NT2/D1 (cell line): ENCODE data around the gene TAC4.

Experiments used
- DNase-seq: peaks from one replicate; pipeline ENCODE4 v3.0.0-alpha.2; 2011; ENCODE audit warnings: low read depth, low spot score
- H3K27me3 ChIP-seq: 2 replicates; pipeline ENCODE4 v1.6.0; 2011; ENCODE audit warnings: mild to moderate bottlenecking; ENCODE audit not compliant: insufficient read length, insufficient read depth
- H3K36me3 ChIP-seq: 2 replicates; pipeline ENCODE4 v1.6.1; 2011; ENCODE audit warnings: mild to moderate bottlenecking, low read length, mixed read lengths; ENCODE audit not compliant: insufficient read depth, insufficient read length
- H3K4me1 ChIP-seq: 2 replicates; pipeline ENCODE4 v1.5.1; 2011; ENCODE audit not compliant: insufficient read depth, insufficient read length
- H3K4me3 ChIP-seq: 2 replicates; pipeline ENCODE4 v1.5.1; 2011; ENCODE audit warnings: low read depth; ENCODE audit not compliant: insufficient read length
- H3K9ac ChIP-seq: 2 replicates; pipeline ENCODE4 v1.6.0; 2011; ENCODE audit warnings: low read depth; ENCODE audit not compliant: insufficient read length
- H3K9me3 ChIP-seq: 2 replicates; pipeline ENCODE4 v1.5.1; 2011; ENCODE audit warnings: mild to moderate bottlenecking, low read length; ENCODE audit not compliant: insufficient read depth
- SUZ12 ChIP-seq: IDR thresholded peaks from 2 replicates; pipeline ENCODE4 v1.6.1; 2011; ENCODE audit not compliant: insufficient read length, insufficient read depth; ENCODE audit errors: extremely low read depth
- YY1 ChIP-seq: IDR thresholded peaks from 2 replicates; pipeline ENCODE4 v1.6.1; 2011; ENCODE audit not compliant: insufficient read length, insufficient read depth
- ZNF274 ChIP-seq: IDR thresholded peaks from 2 replicates; pipeline ENCODE4 v1.6.1; 2011; ENCODE audit warnings: mild to moderate bottlenecking, low read depth, low read length

Gene TAC4, protein sequence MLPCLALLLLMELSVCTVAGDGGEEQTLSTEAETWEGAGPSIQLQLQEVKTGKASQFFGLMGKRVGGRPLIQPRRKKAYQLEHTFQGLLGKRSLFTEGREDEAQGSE

GRCh38 chr17:49848019-49848473 is at the start of gene TAC4:
Gene TAC4 (minus strand): TSS chr17:49848069. CDS start chr17:49848017, 52 bp downstream.
- Histone ChIP-seq H3K9me3 (no peaks in the 10 kb centered on the region), H3K4me1 (peaks cover 21% of the 10 kb centered on the region), H3K4me3 (no peak within 1 kb of the TSS), H3K9ac (no peak within 1 kb of the TSS), H3K36me3 (peaks cover 13% of the 10 kb centered on the region), H3K27me3 (peaks cover 29% of the 10 kb centered on the region)
- DNase-seq, result no peak
- TF ChIP-seq YY1, result no peak
- TF ChIP-seq ZNF274, result no peak
- TF ChIP-seq SUZ12, result no peak

DNA sequence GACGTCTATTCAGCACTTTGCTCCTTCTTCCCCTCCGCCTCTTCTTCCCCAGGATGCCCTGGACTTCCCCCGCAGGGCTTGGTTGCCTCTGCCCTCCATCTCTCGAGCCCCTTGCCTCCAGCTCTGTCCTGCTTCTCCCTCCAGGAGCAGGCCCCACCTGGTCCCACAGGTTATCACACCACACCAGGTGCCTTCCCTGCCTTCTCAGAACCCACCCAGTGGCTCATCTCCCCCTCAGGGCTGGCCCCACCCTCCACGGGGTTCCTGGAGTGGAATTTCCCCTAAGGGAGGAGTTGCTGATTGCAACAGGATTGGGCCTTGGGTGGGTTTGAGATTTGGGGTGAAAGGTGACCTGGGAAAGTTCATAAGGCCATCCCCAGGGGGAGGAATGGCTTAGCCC is 49.0 kb upstream of the TAC4 start:
- H3K9ac ChIP-seq, result no peak overlapping the region
- TF ChIP-seq ZNF274 (no peak), SUZ12 (no peak), YY1 (no peak)
- no peaks in the 10 kb centered on the region for H3K9me3 ChIP-seq
- H3K4me1 ChIP-seq, result peaks cover 12% of the 10 kb centered on the region
- no peak overlapping the region for H3K4me3 ChIP-seq
- peaks cover 23% of the 10 kb centered on the region for H3K27me3 ChIP-seq
- DNase-seq, result no peak
- H3K36me3 ChIP-seq, result no peaks in the 10 kb centered on the region

GRCh38 chr17:49896222-49896621 is 48.4 kb upstream of the TAC4 start:
- no peak for DNase-seq
- no peaks in the 10 kb centered on the region for H3K9me3 ChIP-seq
- H3K4me1 ChIP-seq, result peaks cover 9% of the 10 kb centered on the region
- no peak overlapping the region for H3K4me3 ChIP-seq
- no peak overlapping the region for H3K9ac ChIP-seq
- H3K27me3 ChIP-seq, result peaks cover 17% of the 10 kb centered on the region
- H3K36me3 ChIP-seq, result no peaks in the 10 kb centered on the region
- TF ChIP-seq YY1 (no peak), SUZ12 (no peak), ZNF274 (no peak)

- TF ChIP-seq ZNF274 (no peak), SUZ12 (no peak), YY1 (no peak)
- Histone ChIP-seq H3K27me3 (peaks cover 13% of the 10 kb centered on the region), H3K36me3 (no peaks in the 10 kb centered on the region), H3K4me1 (peaks cover 13% of the 10 kb centered on the region), H3K9ac (no peak overlapping the region), H3K9me3 (no peaks in the 10 kb centered on the region), H3K4me3 (no peak overlapping the region)
- DNase-seq, result no peak
These were observed 47.9 kb upstream of the TAC4 start for GRCh38 chr17:49895812-49896211.

- no peak overlapping the region for H3K4me3 ChIP-seq
- no peak for DNase-seq
- no peak for TF ChIP-seq YY1
- TF ChIP-seq SUZ12, result no peak
- H3K9me3 ChIP-seq, result no peaks in the 10 kb centered on the region
- H3K36me3 ChIP-seq, result no peaks in the 10 kb centered on the region
- peaks cover 12% of the 10 kb centered on the region for H3K27me3 ChIP-seq
- H3K4me1 ChIP-seq, result peaks cover 13% of the 10 kb centered on the region
- no peak overlapping the region for H3K9ac ChIP-seq
These were observed 46.9 kb upstream of the TAC4 start for GRCh38 chr17:49894761-49895160.

DNA sequence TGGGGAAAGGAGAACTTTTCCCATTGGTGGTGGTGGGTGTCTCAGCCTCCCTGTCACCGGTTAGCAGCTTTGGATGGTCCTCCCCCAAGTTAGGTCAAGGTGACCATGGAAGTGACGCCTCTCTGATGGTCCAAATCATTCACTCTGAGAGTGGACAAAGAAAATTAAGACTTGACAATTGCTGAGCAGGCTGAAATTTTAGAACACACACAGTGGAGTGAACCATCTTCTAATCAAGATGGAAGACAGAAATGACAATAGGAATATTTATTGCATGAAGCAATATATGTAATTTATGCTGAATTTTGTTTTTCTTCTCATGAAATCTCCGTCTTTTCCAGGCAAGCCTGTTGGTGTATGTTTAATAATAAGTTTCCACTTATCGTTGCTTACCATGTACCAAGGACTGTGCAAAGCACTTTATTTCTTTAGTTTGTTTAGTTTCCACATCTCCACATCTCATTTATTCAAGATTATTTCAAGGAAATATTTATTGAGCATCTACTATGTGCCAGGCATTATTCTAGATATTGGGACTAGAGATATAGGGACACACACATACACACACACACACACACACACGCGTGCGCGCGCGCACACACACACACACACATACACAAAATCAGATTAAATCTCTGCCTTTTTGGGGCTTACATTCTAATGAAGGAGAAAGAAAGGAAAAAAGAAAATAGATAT is 44.0 kb upstream of the TAC4 start:
- no peaks in the 10 kb centered on the region for H3K36me3 ChIP-seq
- H3K9me3 ChIP-seq, result no peaks in the 10 kb centered on the region
- H3K9ac ChIP-seq, result no peak overlapping the region
- no peak for TF ChIP-seq ZNF274
- TF ChIP-seq SUZ12, result no peak
- no peak for TF ChIP-seq YY1
- no peak overlapping the region for H3K4me3 ChIP-seq
- peaks cover 12% of the 10 kb centered on the region for H3K27me3 ChIP-seq
- DNase-seq, result no peak
- peaks cover 17% of the 10 kb centered on the region for H3K4me1 ChIP-seq

DNA sequence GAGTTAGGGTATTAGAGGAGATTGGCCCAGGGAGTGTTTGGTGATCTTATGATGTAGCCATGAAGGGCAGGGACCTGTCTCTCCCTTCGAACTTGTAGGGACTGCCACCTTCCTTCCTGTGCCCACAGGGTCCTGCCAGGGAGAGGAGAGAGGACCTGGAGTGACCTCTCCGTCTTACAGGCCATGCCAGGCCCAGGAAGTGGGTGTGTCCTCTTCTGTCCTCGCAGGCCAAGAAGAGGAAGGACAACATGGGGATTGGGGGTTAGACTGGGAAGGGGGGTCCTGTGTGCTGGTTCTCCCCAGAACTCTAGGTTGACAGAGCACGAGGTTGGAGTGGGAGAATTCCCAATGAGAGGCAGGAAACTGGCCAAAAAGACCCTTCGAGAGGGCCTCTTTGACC is 43.4 kb upstream of the TAC4 start:
- no peaks in the 10 kb centered on the region for H3K9me3 ChIP-seq
- H3K4me3 ChIP-seq, result no peak overlapping the region
- no peaks in the 10 kb centered on the region for H3K36me3 ChIP-seq
- H3K9ac ChIP-seq, result no peak overlapping the region
- no peak for DNase-seq
- peaks cover 12% of the 10 kb centered on the region for H3K27me3 ChIP-seq
- TF ChIP-seq SUZ12 (no peak), ZNF274 (no peak), YY1 (no peak)
- H3K4me1 ChIP-seq, result peaks cover 17% of the 10 kb centered on the region

GRCh38 chr17:49890852-49891251 is 43.0 kb upstream of the TAC4 start:
- Histone ChIP-seq H3K27me3 (peaks cover 12% of the 10 kb centered on the region), H3K36me3 (no peaks in the 10 kb centered on the region), H3K4me3 (no peak overlapping the region), H3K9ac (no peak overlapping the region), H3K9me3 (no peaks in the 10 kb centered on the region), H3K4me1 (peaks cover 17% of the 10 kb centered on the region)
- TF ChIP-seq YY1, result no peak
- TF ChIP-seq ZNF274, result no peak
- no peak for TF ChIP-seq SUZ12
- no peak for DNase-seq
